Mucosa of descending colon (tissue), 3 donors: ENCODE results near the gene HTR3E. TPM values are rescaled to one million over a fixed set of nuclear protein-coding genes. Genes with fewer than 3 reads are reported as not detected.
"Not testable (repeated sequence)": the region's sequence is repeated elsewhere in the genome, so short reads cannot be mapped to it uniquely, and the experiment has no call there.

ENCODE experiments used
- ATAC-seq: fragments of 200-7000 bp; cut with Tn5 transposase; one replicate; pipeline ENCODE4 v1.9.1; 2020; ENCODE audit warnings: mild to moderate bottlenecking, moderate library complexity
- DNase-seq, 3 donors: peaks; one replicate each; pipeline ENCODE4 v3.0.0-alpha.2; 2020
- H3K36me3 ChIP-seq: fragments of 200-600 bp; one replicate; pipeline ENCODE4 v1.8.0; 2021; ENCODE audit warnings: low read depth, mild to moderate bottlenecking
- H3K4me1 ChIP-seq: fragments of 200-600 bp; one replicate; pipeline ENCODE4 v1.8.0; 2021; ENCODE audit warnings: low read depth, mild to moderate bottlenecking
- H3K4me3 ChIP-seq: fragments of 200-600 bp; one replicate; pipeline ENCODE4 v1.8.0; 2021; ENCODE audit warnings: mild to moderate bottlenecking
- H3K9me3 ChIP-seq: fragments of 200-600 bp; one replicate; pipeline ENCODE4 v1.8.0; 2021; ENCODE audit warnings: mild to moderate bottlenecking
- intact Hi-C, 2 donors: fragments of 100-400 bp; cut with DNase I in 1 of 2; cut with micrococcal nuclease in 1 of 2; formaldehyde crosslinking; loops; one replicate each; pipeline versions ENCODE4 v1.11.0 to v1.11.1; 2022; cut with DNase I, micrococcal nuclease
- total RNA-seq, 3 donors: library from RNA; stranded (reverse); fragmentation: NEBNext Ultra II Directional in 2 of 3; extraction: Animal tissue kit (Norgen Biotek cat#: 25700) in 2 of 3; gene quantifications; one replicate each; pipeline versions ENCODE4 v1.2.1 to v1.2.4, GENCODE V29; 2021 to 2023
- TF ChIP-seq, protein P1 (sequence below): fragments of 200-600 bp; IDR thresholded peaks from one replicate; pipeline ENCODE4 v1.8.0; 2022; ENCODE audit warnings: antibody characterized with exemption, mild to moderate bottlenecking
- donor health status: DM: no; HTN: no; CAD: no; lungs with moderate emphysema.
- donor health status: DM: no; HTN: no; CAD: no.
- donor health status: DM: no; HTN: yes; CAD: no.

Gene HTR3E
- total RNA-seq, 3 donors from 2014 or later = 0.16 to 0.70 (median 0.35) TPM

DNA sequence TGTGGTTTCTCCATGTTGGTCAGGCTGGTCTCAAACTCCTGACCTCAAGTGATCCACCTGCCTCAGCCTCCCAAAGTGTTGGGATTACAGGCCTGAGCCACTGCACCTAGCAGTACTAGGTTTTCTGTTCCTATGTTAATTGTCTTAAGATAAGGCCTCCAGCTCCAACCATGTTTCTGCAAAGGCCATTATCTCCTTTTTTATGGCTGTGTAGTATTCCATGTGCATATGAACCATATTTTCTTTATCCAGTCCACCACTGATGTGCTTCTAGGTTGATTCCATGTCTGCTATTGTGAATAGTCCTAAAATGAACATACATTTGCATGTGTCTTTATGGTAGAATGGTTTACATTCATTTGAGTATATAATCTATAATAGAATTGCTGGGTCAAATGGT lies 34.2 kb upstream of the HTR3E start:
- DNase-seq = no peak
- H3K9me3 ChIP-seq = no peaks in the 10 kb centered on the region
- TF ChIP-seq, protein P1, sequence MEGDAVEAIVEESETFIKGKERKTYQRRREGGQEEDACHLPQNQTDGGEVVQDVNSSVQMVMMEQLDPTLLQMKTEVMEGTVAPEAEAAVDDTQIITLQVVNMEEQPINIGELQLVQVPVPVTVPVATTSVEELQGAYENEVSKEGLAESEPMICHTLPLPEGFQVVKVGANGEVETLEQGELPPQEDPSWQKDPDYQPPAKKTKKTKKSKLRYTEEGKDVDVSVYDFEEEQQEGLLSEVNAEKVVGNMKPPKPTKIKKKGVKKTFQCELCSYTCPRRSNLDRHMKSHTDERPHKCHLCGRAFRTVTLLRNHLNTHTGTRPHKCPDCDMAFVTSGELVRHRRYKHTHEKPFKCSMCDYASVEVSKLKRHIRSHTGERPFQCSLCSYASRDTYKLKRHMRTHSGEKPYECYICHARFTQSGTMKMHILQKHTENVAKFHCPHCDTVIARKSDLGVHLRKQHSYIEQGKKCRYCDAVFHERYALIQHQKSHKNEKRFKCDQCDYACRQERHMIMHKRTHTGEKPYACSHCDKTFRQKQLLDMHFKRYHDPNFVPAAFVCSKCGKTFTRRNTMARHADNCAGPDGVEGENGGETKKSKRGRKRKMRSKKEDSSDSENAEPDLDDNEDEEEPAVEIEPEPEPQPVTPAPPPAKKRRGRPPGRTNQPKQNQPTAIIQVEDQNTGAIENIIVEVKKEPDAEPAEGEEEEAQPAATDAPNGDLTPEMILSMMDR = no peak
- intact Hi-C loops = no loop called here
- no peaks in the 10 kb centered on the region for H3K36me3 ChIP-seq
- ATAC-seq = no peak
- H3K4me1 ChIP-seq = no peaks in the 10 kb centered on the region
- H3K4me3 ChIP-seq = no peak overlapping the region

DNA sequence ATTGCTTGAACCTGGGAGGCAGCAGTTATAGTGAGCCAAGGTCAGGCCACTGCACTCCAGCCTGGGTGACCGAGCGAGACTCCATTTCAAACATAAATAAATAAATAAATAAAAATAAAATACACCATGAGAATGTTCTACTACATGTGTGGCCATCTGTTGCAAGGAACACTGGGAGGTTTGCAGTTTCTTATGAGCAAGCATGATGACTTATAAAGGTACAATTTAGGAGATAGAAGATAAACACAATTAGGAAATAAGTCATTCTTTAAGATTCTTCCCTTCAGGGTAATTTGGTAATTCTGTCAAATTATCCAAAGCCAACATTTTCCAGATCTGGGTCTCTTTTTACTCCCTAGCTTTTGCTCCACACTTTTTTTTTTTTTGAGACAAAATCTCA lies 30.7 kb upstream of the HTR3E start:
- H3K4me3 ChIP-seq = no peak overlapping the region
- no peaks in the 10 kb centered on the region for H3K9me3 ChIP-seq
- DNase-seq (no peak), ATAC-seq (no peak)
- TF ChIP-seq, protein P1 = no peak
- no peaks in the 10 kb centered on the region for H3K4me1 ChIP-seq
- intact Hi-C loops = no loop called here
- H3K36me3 ChIP-seq = no peaks in the 10 kb centered on the region

DNA sequence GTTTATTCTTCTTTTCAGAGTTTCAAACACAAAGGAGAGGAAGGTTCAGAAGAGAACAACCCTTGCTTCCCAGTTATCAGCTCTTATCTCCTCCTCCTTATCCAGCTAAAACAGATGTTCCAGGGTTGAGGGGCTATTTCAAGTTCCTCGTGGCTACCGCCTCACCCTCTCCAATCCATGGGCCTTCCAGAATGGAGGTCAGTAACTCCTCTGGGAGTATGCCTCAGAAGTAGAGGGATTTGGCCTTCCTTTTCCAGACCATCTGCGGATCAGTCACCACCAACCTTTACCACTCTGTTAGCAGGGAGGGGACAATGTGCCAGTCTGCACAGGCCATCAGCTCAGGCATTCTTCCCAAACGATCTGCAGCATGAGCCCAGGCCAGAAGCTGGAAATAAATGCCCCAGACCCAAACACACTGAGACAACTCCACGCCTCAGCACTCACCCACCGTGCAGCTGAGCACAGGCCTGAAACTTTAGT lies 29.2 kb upstream of the HTR3E start:
- Histone ChIP-seq H3K36me3 (no peaks in the 10 kb centered on the region), H3K4me3 (no peak overlapping the region), H3K9me3 (no peaks in the 10 kb centered on the region), H3K4me1 (no peaks in the 10 kb centered on the region)
- no peak for ATAC-seq
- DNase-seq = no peak
- intact Hi-C loops = no loop called here
- TF ChIP-seq, protein P1 = no peak

DNA sequence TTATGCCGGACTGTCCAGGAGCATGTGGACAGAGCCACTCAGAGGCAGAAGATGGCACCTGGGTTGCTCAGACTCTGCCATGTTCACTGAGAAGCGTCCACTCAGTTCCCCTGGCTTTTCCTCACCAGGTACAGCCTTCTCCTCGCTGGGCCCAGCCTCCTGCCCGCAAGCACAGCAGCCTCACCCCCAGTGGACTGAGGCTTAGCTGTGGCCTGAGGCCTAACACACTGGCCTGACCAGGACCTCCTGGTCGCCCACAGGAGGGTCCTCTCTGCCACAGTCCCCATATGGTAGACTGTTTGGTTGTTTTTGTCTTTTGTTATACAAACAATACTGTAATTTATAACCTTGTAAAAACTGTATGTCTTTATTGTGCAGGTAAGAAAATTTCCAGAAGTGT lies 28.5 kb upstream of the HTR3E start:
- H3K9me3 ChIP-seq = no peaks in the 10 kb centered on the region
- TF ChIP-seq, protein P1 = no peak
- intact Hi-C loops = no loop called here
- H3K4me1 ChIP-seq = no peaks in the 10 kb centered on the region
- H3K36me3 ChIP-seq = no peaks in the 10 kb centered on the region
- DNase-seq = no peak
- ATAC-seq = no peak
- H3K4me3 ChIP-seq = no peak overlapping the region

DNA sequence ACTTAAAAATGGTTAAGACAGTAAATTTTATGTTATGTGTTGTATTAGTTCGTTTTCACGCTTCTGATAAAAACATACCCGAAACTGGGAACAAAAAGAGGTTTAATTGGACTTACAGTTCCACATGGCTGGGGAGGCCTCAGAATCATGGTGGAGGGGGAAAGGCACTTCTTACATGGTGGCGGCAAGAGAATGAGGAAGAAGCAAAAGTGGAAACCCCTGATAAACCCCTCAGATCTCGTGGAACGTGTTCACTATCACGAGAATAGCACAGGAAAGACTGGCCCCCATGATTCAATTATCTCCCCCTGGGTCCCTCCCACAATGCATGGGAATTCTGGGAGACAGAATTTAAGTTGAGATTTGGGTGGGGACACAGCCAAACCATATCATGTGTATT lies 25.7 kb upstream of the HTR3E start:
- H3K36me3 ChIP-seq, H3K4me3 ChIP-seq, H3K9me3 ChIP-seq, ATAC-seq, H3K4me1 ChIP-seq, intact Hi-C loops, DNase-seq: not testable (repeated sequence)

DNA sequence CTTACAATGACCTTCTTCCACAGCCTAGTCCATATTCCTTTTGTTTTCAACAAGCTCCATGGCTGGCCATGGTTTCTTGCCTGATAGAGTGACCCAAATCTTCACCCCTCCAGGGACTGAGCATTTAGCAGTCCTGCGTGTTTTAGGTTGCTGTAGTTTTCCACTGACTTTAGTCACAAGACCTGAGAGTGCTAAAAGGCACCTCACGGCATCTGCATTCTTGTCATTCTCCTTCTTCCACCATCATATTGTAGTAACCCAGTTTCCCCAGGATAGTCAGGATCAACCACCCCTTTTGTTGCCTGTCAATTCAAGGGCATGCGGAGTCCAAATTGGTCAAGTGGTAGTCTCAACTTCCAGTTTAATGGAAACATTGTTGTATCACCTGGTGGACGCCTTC lies 23.2 kb upstream of the HTR3E start:
- no peak for ATAC-seq
- intact Hi-C loops = no loop called here
- H3K4me3 ChIP-seq = no peak overlapping the region
- H3K36me3 ChIP-seq = no peaks in the 10 kb centered on the region
- no peaks in the 10 kb centered on the region for H3K4me1 ChIP-seq
- DNase-seq = no peak
- H3K9me3 ChIP-seq = no peaks in the 10 kb centered on the region
- TF ChIP-seq, protein P1 = no peak
